Smooth muscle cell (in vitro differentiated cells): ENCODE data around the gene SAMD11. TPM values are rescaled to one million over a fixed set of nuclear protein-coding genes. Genes with fewer than 3 reads are reported as not detected.

Source experiments
- DNase-seq: peaks from one replicate; lab custom pipeline; 2025; ENCODE audit not compliant: unreplicated experiment; lab: John Stamatoyannopoulos, UW
- H2AFZ ChIP-seq: fragments of 200-600 bp; sonication (generic); 2 replicates; pipeline ENCODE4 v1.6.0; 2016; ENCODE audit warnings: antibody characterized with exemption, low read depth, mild to moderate bottlenecking
- H3F3A ChIP-seq: fragments of 200-600 bp; sonication (generic); 2 replicates; pipeline ENCODE4 v1.6.0; 2017; ENCODE audit warnings: antibody characterized with exemption, low read depth
- H3K27ac ChIP-seq: fragments of 200-600 bp; sonication (generic); 2 replicates; pipeline ENCODE4 v1.5.1; 2016; ENCODE audit warnings: low read depth, mild to moderate bottlenecking
- H3K27me3 ChIP-seq: fragments of 200-600 bp; sonication (generic); 2 replicates; pipeline ENCODE4 v1.6.1; 2016; ENCODE audit warnings: low read depth, mild to moderate bottlenecking
- H3K36me3 ChIP-seq: fragments of 200-600 bp; sonication (generic); 2 replicates; pipeline ENCODE4 v1.5.1; 2016; ENCODE audit warnings: low read depth
- H3K4me1 ChIP-seq: fragments of 200-600 bp; sonication (generic); 2 replicates; pipeline ENCODE4 v1.5.1; 2016; ENCODE audit warnings: low read depth
- H3K4me2 ChIP-seq: fragments of 200-600 bp; sonication (generic); 2 replicates; pipeline ENCODE4 v1.6.0; 2016; ENCODE audit warnings: mild to moderate bottlenecking
- H3K4me3 ChIP-seq: fragments of 200-600 bp; sonication (generic); 2 replicates; pipeline ENCODE4 v1.5.1; 2016; ENCODE audit warnings: mild to moderate bottlenecking
- H3K79me2 ChIP-seq: fragments of 200-600 bp; sonication (generic); 2 replicates; pipeline ENCODE4 v1.6.0; 2016; ENCODE audit warnings: low read depth, mild to moderate bottlenecking
- H3K9ac ChIP-seq: fragments of 200-600 bp; sonication (generic); 2 replicates; pipeline ENCODE4 v1.6.0; 2016; ENCODE audit warnings: low read depth
- H3K9me3 ChIP-seq: fragments of 200-600 bp; sonication (generic); replicated peaks from 2 replicates; pipeline ENCODE4 v1.5.1; 2016; ENCODE audit warnings: low read depth
- H4K20me1 ChIP-seq: fragments of 200-600 bp; sonication (generic); 2 replicates; pipeline ENCODE4 v1.6.0; 2016; ENCODE audit warnings: low read depth
- CTCF ChIP-seq: fragments of 200-600 bp; sonication (generic); IDR thresholded peaks from 2 replicates; pipeline ENCODE4 v1.5.1; 2017; ENCODE audit warnings: borderline replicate concordance, mild to moderate bottlenecking, antibody characterized with exemption; ENCODE audit not compliant: insufficient read depth, poor library complexity, severe bottlenecking
- WGBS: methylation state at CpG from one replicate; pipeline ENCODE4 v1.1.7; 2016; ENCODE audit warnings: low lambda C conversion rate; 5-methylcytosine and 5-hydroxymethylcytosine counted together
- polyA plus RNA-seq: library from polyadenylated mRNA; unstranded; fragments of >200 nt; fragmentation: Nextera tagmentation; extraction: Ambion mirVana; gene quantifications from 2 replicates; pipeline ENCODE4 v1.2.1, GENCODE V29; 2016
- total RNA-seq: library from RNA; depleted of rRNA; stranded (reverse); fragments of >200 nt; gene quantifications from 2 replicates; pipeline ENCODE4 v1.2.3, GENCODE V29; 2014

SAMD11 gene
- total and polyA plus RNA-seq, 2 experiments from 2014 or later: 18.0 to 21.1 TPM

GRCh38 chr1:920521-920920, 3.2 kb upstream of the SAMD11 start:
- DNase-seq: no peak
- Histone ChIP-seq H2AFZ (no peak overlapping the region), H3K27ac (no peak overlapping the region), H3K9ac (no peak overlapping the region), H3K4me1 (peaks cover 12% of the 10 kb centered on the region), H4K20me1 (peaks cover 20% of the 10 kb centered on the region), H3K36me3 (no peaks in the 10 kb centered on the region), H3F3A (no peaks in the 10 kb centered on the region), H3K9me3 (no peaks in the 10 kb centered on the region), H3K4me3 (no peak overlapping the region), H3K79me2 (no peaks in the 10 kb centered on the region), H3K4me2 (peak overlapping the region; percentile 81), H3K27me3 (no peaks in the 10 kb centered on the region)
- TF ChIP-seq CTCF: no peak
- WGBS: 56% methylated on average over 13 of the region's 13 CpGs

- no peak overlapping the region for H3K27ac ChIP-seq
- H3K27me3 ChIP-seq: no peaks in the 10 kb centered on the region
- no peak overlapping the region for H3K4me3 ChIP-seq
- no peaks in the 10 kb centered on the region for H3K79me2 ChIP-seq
- H3K9me3 ChIP-seq: no peaks in the 10 kb centered on the region
- H3K36me3 ChIP-seq: no peaks in the 10 kb centered on the region
- peaks cover 15% of the 10 kb centered on the region for H3K4me1 ChIP-seq
- peak overlapping the region; percentile 81 for H3K4me2 ChIP-seq
- no peak overlapping the region for H3K9ac ChIP-seq
- 34% methylated on average over 35 of the region's 38 CpGs for WGBS
- TF ChIP-seq CTCF: peak; percentile 32
- peak; percentile 19 for DNase-seq
- H4K20me1 ChIP-seq: peaks cover 27% of the 10 kb centered on the region
- no peaks in the 10 kb centered on the region for H3F3A ChIP-seq
- H2AFZ ChIP-seq: no peak overlapping the region
Measured at GRCh38 chr1:921011-921837, 2.5 kb upstream of the SAMD11 start.

- no peak overlapping the region for H3K27ac ChIP-seq
- H3K4me3 ChIP-seq: peak overlapping the region; percentile 56
- H3F3A ChIP-seq: no peaks in the 10 kb centered on the region
- peak overlapping the region; percentile 95 for H3K4me2 ChIP-seq
- peaks cover 15% of the 10 kb centered on the region for H3K4me1 ChIP-seq
- H3K36me3 ChIP-seq: no peaks in the 10 kb centered on the region
- H4K20me1 ChIP-seq: peaks cover 53% of the 10 kb centered on the region
- no peak overlapping the region for H3K9ac ChIP-seq
- no peak for TF ChIP-seq CTCF
- 0% methylated on average over 23 of the region's 98 CpGs for WGBS
- H2AFZ ChIP-seq: no peak overlapping the region
- no peak for DNase-seq
- no peaks in the 10 kb centered on the region for H3K27me3 ChIP-seq
- no peaks in the 10 kb centered on the region for H3K9me3 ChIP-seq
- H3K79me2 ChIP-seq: no peaks in the 10 kb centered on the region
Measured at GRCh38 chr1:923991-924655, 400 bp downstream of the SAMD11 start.
